ENCODE data around the gene LRRC7. TPM values are rescaled to one million over a fixed set of nuclear protein-coding genes. Genes with fewer than 3 reads are reported as not detected.
"Not testable (repeated sequence)": the region's sequence is repeated elsewhere in the genome, so short reads cannot be mapped to it uniquely, and the experiment has no call there.

Gene LRRC7
- total RNA-seq, 4 donors from 2014 or later = 0.11 to 0.88 (median 0.36) TPM

DNA sequence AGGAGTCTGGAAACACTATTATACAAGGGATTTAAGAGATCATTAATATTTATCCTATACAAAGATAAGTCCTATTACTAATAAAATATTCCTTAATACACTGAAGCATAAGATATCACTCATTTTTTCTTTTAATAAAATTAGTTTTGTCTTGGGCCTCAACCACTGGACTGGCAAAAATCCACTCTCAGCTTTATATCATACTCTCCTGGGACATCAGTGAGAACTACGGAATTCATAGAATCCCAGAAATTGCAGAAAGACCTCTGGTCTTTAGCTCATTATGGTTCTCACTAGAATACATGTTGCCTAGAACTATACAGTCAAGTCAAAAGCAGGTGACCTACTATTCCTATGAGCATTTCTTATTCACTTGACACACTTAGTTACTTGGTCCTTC lies 352.7 kb downstream of the LRRC7 start:
- intact Hi-C loops (cut with DNase I; ENCODE audit: low total_unique reads) = no loop called here
- 76 to 77% methylated on average over 1 of the region's 1 CpG for WGBS, 2 donors
- H3K4me3 ChIP-seq (ENCODE audit: low read depth, poor library complexity, severe bottlenecking) = no peak overlapping the region
- DNase-seq (ENCODE audit: low spot score in 2 of 2) = no peak
- TF ChIP-seq POLR2A (IDR thresholded peaks at IDR 0.05) (no peak), CTCF (IDR thresholded peaks at IDR 0.05) (no peak)

DNA sequence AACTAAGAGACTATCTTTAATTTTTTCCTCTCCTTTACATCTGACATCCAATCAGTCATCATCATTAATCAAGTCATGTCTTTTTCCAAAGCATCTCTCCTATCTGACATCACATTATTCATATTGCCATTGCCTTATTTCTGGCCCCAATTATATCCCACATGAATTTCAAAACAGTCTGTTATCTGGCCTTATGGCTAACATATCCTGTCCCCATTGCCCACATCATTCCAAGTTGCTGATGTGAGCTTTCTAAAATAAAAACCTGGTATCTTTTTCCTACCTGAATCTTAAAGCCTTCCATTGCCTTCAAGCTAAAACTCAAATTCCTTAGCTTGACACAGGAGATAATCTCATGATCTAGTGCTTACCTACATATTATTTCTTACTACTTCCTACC lies 353.8 kb downstream of the LRRC7 start:
- no peak overlapping the region for H3K4me3 ChIP-seq (ENCODE audit: low read depth, poor library complexity, severe bottlenecking)
- no peak for DNase-seq (ENCODE audit: low spot score in 2 of 2)
- intact Hi-C loops (cut with DNase I; ENCODE audit: low total_unique reads) = no loop called here
- TF ChIP-seq CTCF (IDR thresholded peaks at IDR 0.05) (no peak), POLR2A (IDR thresholded peaks at IDR 0.05) (no peak)

GRCh38 chr1:69928234-69928633 lies 360.5 kb downstream of the LRRC7 start:
- H3K4me3 ChIP-seq (ENCODE audit: low read depth, poor library complexity, severe bottlenecking); DNase-seq (ENCODE audit: low spot score in 2 of 2); intact Hi-C loops (cut with DNase I; ENCODE audit: low total_unique reads): not testable (repeated sequence)
- WGBS, 2 donors = 86 to 91% methylated on average over 12 to 13 of the region's 14 CpGs

DNA sequence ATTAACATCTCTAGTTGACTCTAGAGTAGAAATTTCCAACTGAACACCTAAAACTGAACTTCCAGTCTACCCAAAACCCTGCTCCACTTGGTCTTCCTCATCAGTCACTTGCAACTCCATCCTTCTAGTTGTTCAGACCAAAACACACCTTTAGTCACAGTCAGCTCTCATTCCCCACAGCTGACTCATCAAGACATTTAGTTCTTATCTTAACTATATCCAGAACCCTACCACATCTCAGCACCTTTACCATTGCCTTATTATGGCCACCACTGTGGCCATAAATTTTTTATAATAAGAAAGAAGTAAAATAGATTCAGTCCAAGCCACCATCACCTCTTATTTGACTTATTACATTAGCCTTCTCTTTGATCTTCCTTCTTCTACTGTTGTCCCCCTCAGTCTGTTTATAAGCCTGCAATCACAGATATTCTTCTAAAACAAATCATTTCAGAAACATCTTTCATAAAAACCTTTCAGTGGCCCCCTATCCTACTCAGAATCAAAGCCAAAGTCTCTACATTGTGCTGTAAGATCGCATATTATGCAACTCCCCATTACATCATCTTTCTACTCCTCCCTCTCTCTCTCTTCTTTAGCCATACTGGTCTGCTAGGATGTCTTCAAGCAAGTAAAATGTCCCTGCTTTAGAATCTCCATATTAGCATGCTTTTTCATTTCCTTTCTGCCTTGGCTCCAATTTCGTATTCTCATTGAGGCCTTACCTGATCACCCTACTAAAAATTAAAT lies 361.8 kb downstream of the LRRC7 start:
- intact Hi-C loops (cut with DNase I; ENCODE audit: low total_unique reads) = no loop called here
- 81 to 87% methylated on average over 2 of the region's 2 CpGs for WGBS, 2 donors
- TF ChIP-seq POLR2A (IDR thresholded peaks at IDR 0.05) (no peak), CTCF (IDR thresholded peaks at IDR 0.05) (no peak)
- DNase-seq (ENCODE audit: low spot score in 2 of 2) = no peak
- no peak overlapping the region for H3K4me3 ChIP-seq (ENCODE audit: low read depth, poor library complexity, severe bottlenecking)

DNA sequence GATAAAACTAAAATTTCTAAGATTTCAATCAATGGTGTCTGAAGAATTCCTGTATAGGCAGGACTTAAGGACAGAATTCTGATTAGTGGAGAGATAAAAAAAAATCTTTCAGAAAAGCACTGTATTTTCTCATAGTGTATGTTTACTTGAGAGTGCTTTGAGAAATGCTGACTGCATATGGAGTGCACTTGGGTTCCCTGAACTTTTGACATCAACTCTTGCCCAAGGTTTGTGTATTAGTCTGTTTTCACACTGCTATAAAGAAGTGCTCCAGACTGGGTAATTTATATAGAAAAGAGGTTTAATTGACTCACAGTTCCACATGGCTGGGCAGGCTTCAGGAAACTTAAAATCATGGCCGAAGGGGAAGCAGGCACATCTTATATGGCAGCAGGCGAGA lies 362.7 kb downstream of the LRRC7 start:
- intact Hi-C loops (cut with DNase I; ENCODE audit: low total_unique reads) = no loop called here
- TF ChIP-seq CTCF (IDR thresholded peaks at IDR 0.05) (no peak), POLR2A (IDR thresholded peaks at IDR 0.05) (no peak)
- no peak for DNase-seq (ENCODE audit: low spot score in 2 of 2)
- whole genome bisulfite sequencing, 2 donors = 81 to 89% methylated on average over 2 of the region's 2 CpGs
- H3K4me3 ChIP-seq (ENCODE audit: low read depth, poor library complexity, severe bottlenecking) = no peak overlapping the region

DNA sequence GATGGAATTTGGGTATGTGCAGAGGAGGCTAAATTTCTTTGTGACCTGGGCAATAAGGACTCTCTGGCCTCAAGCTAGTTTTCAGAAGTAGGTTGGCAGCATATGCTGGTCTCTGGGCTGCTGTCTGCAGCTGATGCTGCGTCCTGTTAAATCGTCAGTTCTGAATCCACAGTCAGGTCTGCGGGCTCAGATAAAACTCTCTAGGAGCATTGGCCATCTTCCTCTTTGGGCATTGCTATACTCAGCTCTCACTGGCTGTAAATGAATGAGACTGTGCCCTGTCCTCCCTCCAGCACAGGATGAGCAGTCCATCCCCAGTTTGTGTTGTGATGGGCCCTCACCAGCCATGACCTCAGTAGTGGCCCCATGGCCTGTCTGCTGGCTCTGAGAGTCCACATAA lies 365.0 kb downstream of the LRRC7 start:
- no peak for DNase-seq (ENCODE audit: low spot score in 2 of 2)
- intact Hi-C loops (cut with DNase I; ENCODE audit: low total_unique reads) = no loop called here
- WGBS, 2 donors = 87 to 96% methylated on average over 3 of the region's 3 CpGs

More for the DNA sequence above, 365.0 kb downstream of the LRRC7 start:
- no peak overlapping the region for H3K4me3 ChIP-seq (ENCODE audit: low read depth, poor library complexity, severe bottlenecking)
- TF ChIP-seq CTCF (IDR thresholded peaks at IDR 0.05) (no peak), POLR2A (IDR thresholded peaks at IDR 0.05) (no peak)
